Measurements from ENCODE around the gene BAMBI. TPM values are rescaled to one million over a fixed set of nuclear protein-coding genes. Genes with fewer than 3 reads are reported as not detected.

BAMBI gene
- total RNA-seq, 5 donors from 2014 or later (not counting 1 experiment from before 2014, with no cell fraction given) = 0.16 to 2.3 (median 0.41) TPM

DNA sequence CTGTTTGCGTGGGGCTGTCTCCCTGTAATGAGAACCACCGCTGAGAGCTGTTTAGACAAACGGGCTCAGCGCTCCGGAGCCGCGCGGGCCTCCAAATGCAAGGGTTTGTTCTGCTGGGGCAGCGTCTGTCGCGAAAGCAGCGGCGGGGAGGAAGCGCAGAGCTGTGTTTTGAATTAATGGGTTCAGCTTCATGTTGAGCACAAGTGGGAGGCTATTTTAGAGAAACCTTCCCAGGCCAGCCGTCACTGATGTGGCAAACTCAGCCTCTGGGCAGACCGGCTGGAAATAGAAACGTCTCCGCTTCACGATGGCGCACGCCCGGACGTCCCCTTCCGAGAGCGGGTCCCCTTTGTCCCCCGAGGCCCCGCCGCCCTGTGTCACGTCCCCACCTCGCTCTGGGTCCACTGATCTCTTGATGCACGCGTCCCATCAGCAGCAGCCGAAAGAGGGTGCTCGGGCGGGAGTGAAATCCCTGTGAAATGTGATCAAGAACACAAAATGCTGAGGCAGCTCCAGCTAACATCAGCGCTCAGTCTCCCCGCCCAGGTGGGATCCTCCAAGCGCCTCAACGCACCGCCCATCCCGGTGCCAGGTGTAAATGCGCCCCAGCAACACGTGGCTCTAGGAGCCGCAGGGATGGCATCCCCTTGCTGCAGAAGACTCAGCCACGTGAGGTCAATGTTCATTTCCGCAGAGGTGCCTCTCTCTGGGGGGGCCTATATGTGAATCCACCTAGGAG lies 44.9 kb downstream of the BAMBI start:
- Mint-ChIP-seq H3K27ac (no peak overlapping the region), H3K27me3 (peaks cover 49 to 50% of the 10 kb centered on the region in 2 donors)
- no peak for ATAC-seq (replicated peaks in 1 of 4)

DNA sequence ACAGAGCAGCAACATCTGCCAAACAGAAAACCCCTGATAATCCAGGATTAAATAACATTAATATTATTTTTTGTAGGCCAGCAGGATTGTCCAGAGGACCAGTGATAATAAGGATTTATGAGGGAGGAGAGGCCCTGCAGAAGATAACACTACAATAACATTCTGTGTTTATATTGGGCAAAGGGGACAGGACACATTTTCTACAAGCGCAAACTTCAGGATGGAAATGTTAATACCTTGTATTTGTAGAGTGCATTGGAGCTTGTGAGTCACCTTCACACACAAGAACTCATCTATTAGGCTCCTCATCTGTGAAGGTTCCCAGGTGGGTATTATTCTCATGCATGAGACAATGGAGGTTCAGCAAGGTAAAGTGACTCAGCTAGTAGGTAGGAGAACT lies 51.0 kb downstream of the BAMBI start:
- no peak overlapping the region for H3K27ac Mint-ChIP-seq
- Histone ChIP-seq H3K4me3 (ENCODE audit: control insufficient read depth in 1 of 2, extremely low read depth in 1 of 2, low read length in 1 of 2) (no peak overlapping the region), H3K36me3 (ENCODE audit: control insufficient read depth in 2 of 2, extremely low read depth in 1 of 2, insufficient read depth in 1 of 2, low read length in 1 of 2) (no peaks in the 10 kb centered on the region), H3K27me3 (replicated peaks in 1 of 2; ENCODE audit: control insufficient read depth in 2 of 2, extremely low read depth in 1 of 2, insufficient read depth in 2 of 2, low read length in 1 of 2) (peaks cover 0 to 19% of the 10 kb centered on the region in 2 experiments), H3K9me3 (no peaks in the 10 kb centered on the region), H3K27ac (ENCODE audit: low read length) (no peak overlapping the region), H3K4me1 (ENCODE audit: control insufficient read depth in 1 of 2, extremely low read depth in 1 of 2, insufficient read depth in 2 of 2, low read length in 2 of 2) (no peaks in the 10 kb centered on the region)
- peaks cover 20 to 22% of the 10 kb centered on the region in 2 donors for H3K27me3 Mint-ChIP-seq
- ATAC-seq (replicated peaks in 1 of 4) (no peak), DNase-seq (no peak)
- no peak overlapping the region for H3K4me3 Mint-ChIP-seq
- H3K9me3 Mint-ChIP-seq = peaks cover 0 to 1% (median 0%) of the 10 kb centered on the region in 3 donors
- no peaks in the 10 kb centered on the region for H3K36me3 Mint-ChIP-seq
- peaks cover 0 to 6% (median 2%) of the 10 kb centered on the region in 3 donors for H3K4me1 Mint-ChIP-seq
- no CpG with 5 or more reads among the region's 1 CpG for WGBS (ENCODE audit: insufficient coverage)
- ChIA-PET POLR2A (no interaction called here), CTCF (no interaction called here)

More for the DNA sequence above, 44.9 kb downstream of the BAMBI start:
- no peak overlapping the region for H3K27ac ChIP-seq (ENCODE audit: low read length)
- ChIA-PET CTCF (interaction anchor here (0.6 to 0.7 kb wide), 2 partner anchors 17 to 58 kb away, joined by 3 read pairs; no protein-coding TSS in a partner anchor), POLR2A (interaction anchor here in 1 of 2 donors (1.0 kb wide), 1 partner anchor 282 kb away, joined by 5 read pairs; no protein-coding TSS in a partner anchor)
- no peaks in the 10 kb centered on the region for H3K9me3 Mint-ChIP-seq
- H3K4me3 ChIP-seq (ENCODE audit: control insufficient read depth in 1 of 2, extremely low read depth in 1 of 2, low read length in 1 of 2) = no peak overlapping the region
- 7% methylated on average over 46 of the region's 46 CpGs for WGBS (ENCODE audit: insufficient coverage)
- peak overlapping the region; percentile 13 to 50 (median 31) for H3K4me3 Mint-ChIP-seq
- no peaks in the 10 kb centered on the region for H3K36me3 Mint-ChIP-seq
- no peaks in the 10 kb centered on the region for H3K9me3 ChIP-seq
- no peaks in the 10 kb centered on the region for H3K36me3 ChIP-seq (ENCODE audit: control insufficient read depth in 2 of 2, extremely low read depth in 1 of 2, insufficient read depth in 1 of 2, low read length in 1 of 2)
- no peak for DNase-seq
- peaks cover 7 to 12% (median 11%) of the 10 kb centered on the region in 3 donors for H3K4me1 Mint-ChIP-seq
- peaks cover 0 to 6% of the 10 kb centered on the region in 2 experiments for H3K4me1 ChIP-seq (ENCODE audit: control insufficient read depth in 1 of 2, extremely low read depth in 1 of 2, insufficient read depth in 2 of 2, low read length in 2 of 2)
- peaks cover 4 to 36% of the 10 kb centered on the region in 2 experiments for H3K27me3 ChIP-seq (replicated peaks in 1 of 2; ENCODE audit: control insufficient read depth in 2 of 2, extremely low read depth in 1 of 2, insufficient read depth in 2 of 2, low read length in 1 of 2)

DNA sequence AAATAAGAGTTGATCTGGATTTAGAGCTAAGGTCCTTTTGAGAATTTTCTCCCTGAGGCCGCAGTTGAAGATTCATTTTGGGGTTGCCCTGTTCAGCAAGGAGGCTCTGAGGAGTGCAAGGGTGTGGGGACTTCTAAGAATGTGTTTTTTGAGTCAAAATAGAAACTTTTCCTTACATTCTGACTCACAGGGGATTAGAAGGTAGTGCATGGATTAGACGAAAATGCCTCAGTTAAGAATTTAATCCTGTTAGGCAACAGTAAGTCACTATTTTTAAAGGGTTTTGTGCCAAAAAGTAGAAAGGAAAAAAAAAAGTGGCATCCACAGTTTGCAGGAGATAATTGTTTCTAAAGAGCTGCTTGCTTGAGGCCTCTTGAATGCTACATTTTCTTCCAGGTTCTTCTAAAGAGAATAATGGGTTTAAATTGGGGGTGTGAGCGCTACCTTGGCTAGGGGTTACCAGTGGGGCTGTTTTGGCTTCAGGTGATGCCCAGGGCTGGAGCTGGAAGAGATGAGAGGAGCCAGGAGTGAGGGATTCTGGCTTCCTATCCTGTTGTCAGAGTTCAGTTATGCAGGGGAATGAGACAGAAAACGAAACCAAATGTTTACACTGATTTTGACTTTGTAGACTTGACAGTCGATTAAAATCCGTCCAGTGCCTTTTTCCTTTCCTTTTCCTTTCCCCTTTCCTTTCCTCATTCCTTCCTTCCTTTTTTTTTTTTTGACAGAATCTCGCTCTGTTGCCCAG lies 52.9 kb downstream of the BAMBI start:
- ChIA-PET CTCF (interaction anchor here in 1 of 2 donors (0.6 kb wide), 2 partner anchors 67 to 390 kb away, joined by 3 to 4 read pairs; no protein-coding TSS in a partner anchor), POLR2A (no interaction called here)
- Histone ChIP-seq H3K9me3 (no peaks in the 10 kb centered on the region), H3K27ac (ENCODE audit: low read length) (no peak overlapping the region), H3K36me3 (ENCODE audit: control insufficient read depth in 2 of 2, extremely low read depth in 1 of 2, insufficient read depth in 1 of 2, low read length in 1 of 2) (no peaks in the 10 kb centered on the region), H3K27me3 (replicated peaks in 1 of 2; ENCODE audit: control insufficient read depth in 2 of 2, extremely low read depth in 1 of 2, insufficient read depth in 2 of 2, low read length in 1 of 2) (peaks cover 0 to 12% of the 10 kb centered on the region in 2 experiments), H3K4me1 (ENCODE audit: control insufficient read depth in 1 of 2, extremely low read depth in 1 of 2, insufficient read depth in 2 of 2, low read length in 2 of 2) (no peaks in the 10 kb centered on the region), H3K4me3 (ENCODE audit: control insufficient read depth in 1 of 2, extremely low read depth in 1 of 2, low read length in 1 of 2) (no peak overlapping the region)
- Mint-ChIP-seq H3K27ac (no peak overlapping the region), H3K36me3 (no peaks in the 10 kb centered on the region), H3K9me3 (peaks cover 4 to 8% (median 7%) of the 10 kb centered on the region in 3 donors), H3K27me3 (peaks cover 11 to 15% of the 10 kb centered on the region in 2 donors), H3K4me3 (peak overlapping the region in 1 of 3 donors; percentile 5), H3K4me1 (peaks cover 0 to 6% (median 2%) of the 10 kb centered on the region in 3 donors)
- 60% methylated on average over 5 of the region's 7 CpGs for WGBS (ENCODE audit: insufficient coverage)
- DNase-seq (no peak), ATAC-seq (replicated peaks in 1 of 4) (no peak)

DNA sequence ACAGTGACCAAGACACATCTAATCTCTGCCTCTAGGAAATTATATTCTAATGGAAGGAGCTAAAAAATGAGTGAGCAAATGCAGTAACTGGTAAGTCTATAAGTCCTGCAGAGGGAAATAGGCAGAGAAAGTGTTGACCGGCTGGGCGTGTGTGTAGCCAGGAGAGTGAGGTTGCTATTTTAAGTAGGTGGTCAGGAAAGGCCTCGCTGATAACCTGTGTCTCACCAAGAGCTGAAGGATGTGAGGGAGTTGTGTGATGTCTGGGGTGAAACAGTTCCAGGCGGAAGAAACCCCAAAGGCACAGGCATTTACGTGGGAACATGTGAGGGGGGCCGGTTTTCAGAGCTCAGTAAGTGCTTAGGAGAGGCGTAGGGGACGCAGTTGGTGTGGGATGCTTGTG lies 54.8 kb downstream of the BAMBI start:
- DNase-seq (no peak), ATAC-seq (replicated peaks in 1 of 4) (no peak)
- CTCF ChIA-PET = no interaction called here
- H3K27ac ChIP-seq (ENCODE audit: low read length) = no peak overlapping the region
- Mint-ChIP-seq H3K9me3 (peaks cover 4 to 8% (median 7%) of the 10 kb centered on the region in 3 donors), H3K36me3 (no peaks in the 10 kb centered on the region), H3K4me1 (peaks cover 0 to 6% (median 2%) of the 10 kb centered on the region in 3 donors), H3K27me3 (peaks cover 3 to 7% of the 10 kb centered on the region in 2 donors), H3K27ac (no peak overlapping the region), H3K4me3 (no peak overlapping the region)
- no peaks in the 10 kb centered on the region for H3K9me3 ChIP-seq
- POLR2A ChIA-PET = no interaction called here
- H3K4me1 ChIP-seq (ENCODE audit: control insufficient read depth in 1 of 2, extremely low read depth in 1 of 2, insufficient read depth in 2 of 2, low read length in 2 of 2) = no peaks in the 10 kb centered on the region
- H3K4me3 ChIP-seq (ENCODE audit: control insufficient read depth in 1 of 2, extremely low read depth in 1 of 2, low read length in 1 of 2) = no peak overlapping the region
- H3K27me3 ChIP-seq (replicated peaks in 1 of 2; ENCODE audit: control insufficient read depth in 2 of 2, extremely low read depth in 1 of 2, insufficient read depth in 2 of 2, low read length in 1 of 2) = peaks cover 0 to 11% of the 10 kb centered on the region in 2 experiments
- 93% methylated on average over 8 of the region's 8 CpGs for WGBS (ENCODE audit: insufficient coverage)
- no peaks in the 10 kb centered on the region for H3K36me3 ChIP-seq (ENCODE audit: control insufficient read depth in 2 of 2, extremely low read depth in 1 of 2, insufficient read depth in 1 of 2, low read length in 1 of 2)

Other genes starting within 250 kb of the BAMBI start
- gene WAC, start 144.4 kb upstream of the BAMBI start, total RNA-seq = 100 to 1,000 TPM; 142 to 184 (median 157) TPM